Measurements from ENCODE around the gene ZNF385D. TPM values are rescaled to one million over a fixed set of nuclear protein-coding genes. Genes with fewer than 3 reads are reported as not detected.

ZNF385D gene
- polyA plus RNA-seq, 1 donor (not counting 4 experiments of a cell fraction or from before 2014, with no cell fraction given): 0.46 TPM

DNA sequence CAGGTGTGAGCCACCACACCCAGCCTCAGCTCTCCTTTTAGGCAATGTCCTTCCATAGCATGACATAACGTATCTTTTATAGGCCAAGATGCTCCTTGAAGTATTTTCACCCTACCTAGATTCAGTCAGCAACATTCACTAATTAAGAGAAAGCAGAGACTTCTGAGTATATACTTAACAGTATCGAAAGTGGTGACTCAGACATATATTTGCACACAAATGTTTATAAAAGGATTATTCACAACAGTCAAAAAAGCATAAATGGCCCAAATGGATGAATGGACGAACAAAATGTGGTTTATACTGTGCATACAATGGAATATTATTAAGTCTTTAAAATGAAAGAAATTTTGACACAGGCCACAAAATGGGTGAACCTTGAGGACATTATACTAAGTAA, 108.6 kb downstream of the ZNF385D start:
- no peak overlapping the region for H3K27ac ChIP-seq (ENCODE audit: control insufficient read depth, insufficient read depth, low read length)

DNA sequence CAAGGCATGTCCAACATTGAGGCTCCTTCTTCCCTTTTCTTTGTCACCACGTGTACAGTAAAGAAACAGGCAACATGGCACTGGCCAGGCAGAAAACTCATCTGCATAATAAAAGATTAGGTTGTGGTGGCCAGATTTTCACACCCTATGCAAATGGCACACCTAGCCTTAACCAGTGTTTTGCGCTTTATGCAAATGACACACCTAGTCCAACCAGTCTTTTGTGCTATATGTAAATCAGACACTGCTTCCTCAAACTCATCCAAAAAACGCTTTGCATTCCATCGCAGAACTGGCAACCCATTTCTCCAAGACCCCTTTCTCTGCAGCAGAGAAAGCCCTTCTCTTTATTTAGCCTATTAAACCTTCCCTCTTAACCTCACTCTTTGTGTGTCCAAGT, 109.1 kb downstream of the ZNF385D start:
- DNase-seq (ENCODE audit: low read depth, low spot score) (no peak), FAIRE-seq (no peak)
- Histone ChIP-seq H3K36me3 (ENCODE audit: control insufficient read depth in 2 of 2, extremely low read depth in 1 of 2, insufficient read depth in 2 of 2, low read length in 2 of 2) (no peaks in the 10 kb centered on the region), H3K27me3 (ENCODE audit: control insufficient read depth, extremely low read depth, insufficient read depth, low read length) (no peaks in the 10 kb centered on the region), H4K20me1 (ENCODE audit: control insufficient read depth, extremely low read depth, insufficient read depth, low read length) (no peaks in the 10 kb centered on the region), H2AFZ (ENCODE audit: control insufficient read depth, low read length) (no peak overlapping the region), H3K9ac (ENCODE audit: control insufficient read depth, extremely low read depth, insufficient read depth, low read length) (no peak overlapping the region), H3K4me3 (ENCODE audit: control insufficient read depth in 2 of 3, extremely low read depth in 1 of 3, insufficient read depth in 2 of 3, low read depth in 1 of 3, low read length in 3 of 3) (no peak overlapping the region), H3K27ac (ENCODE audit: control insufficient read depth, insufficient read depth, low read length) (no peak overlapping the region), H3K9me1 (ENCODE audit: control insufficient read depth, extremely low read depth, insufficient read depth, low read length) (no peaks in the 10 kb centered on the region), H3K4me2 (ENCODE audit: control insufficient read depth, extremely low read depth, insufficient read depth, low read depth, low read length) (no peak overlapping the region), H3K4me1 (ENCODE audit: control insufficient read depth, extremely low read depth, insufficient read depth, low read length) (no peaks in the 10 kb centered on the region), H3K9me3 (ENCODE audit: control insufficient read depth, low read depth, low read length) (no peaks in the 10 kb centered on the region), H3K79me2 (ENCODE audit: control insufficient read depth, insufficient read depth, low read length) (no peaks in the 10 kb centered on the region)
- no peak for TF ChIP-seq EZH2 (IDR thresholded peaks at IDR 0.05; ENCODE audit: low read length)
- TF ChIP-seq, protein P1, sequence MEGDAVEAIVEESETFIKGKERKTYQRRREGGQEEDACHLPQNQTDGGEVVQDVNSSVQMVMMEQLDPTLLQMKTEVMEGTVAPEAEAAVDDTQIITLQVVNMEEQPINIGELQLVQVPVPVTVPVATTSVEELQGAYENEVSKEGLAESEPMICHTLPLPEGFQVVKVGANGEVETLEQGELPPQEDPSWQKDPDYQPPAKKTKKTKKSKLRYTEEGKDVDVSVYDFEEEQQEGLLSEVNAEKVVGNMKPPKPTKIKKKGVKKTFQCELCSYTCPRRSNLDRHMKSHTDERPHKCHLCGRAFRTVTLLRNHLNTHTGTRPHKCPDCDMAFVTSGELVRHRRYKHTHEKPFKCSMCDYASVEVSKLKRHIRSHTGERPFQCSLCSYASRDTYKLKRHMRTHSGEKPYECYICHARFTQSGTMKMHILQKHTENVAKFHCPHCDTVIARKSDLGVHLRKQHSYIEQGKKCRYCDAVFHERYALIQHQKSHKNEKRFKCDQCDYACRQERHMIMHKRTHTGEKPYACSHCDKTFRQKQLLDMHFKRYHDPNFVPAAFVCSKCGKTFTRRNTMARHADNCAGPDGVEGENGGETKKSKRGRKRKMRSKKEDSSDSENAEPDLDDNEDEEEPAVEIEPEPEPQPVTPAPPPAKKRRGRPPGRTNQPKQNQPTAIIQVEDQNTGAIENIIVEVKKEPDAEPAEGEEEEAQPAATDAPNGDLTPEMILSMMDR (optimal IDR thresholded peaks at IDR 0.05 in 1 of 3, IDR thresholded peaks at IDR 0.05 in 1 of 3, conservative IDR thresholded peaks at IDR 0.05 in 1 of 3; ENCODE audit: extremely low read depth in 1 of 3, insufficient read depth in 2 of 3, low read length in 3 of 3): no peak
- dilution Hi-C loops (cut with MboI; ENCODE audit: extremely low pct_ligation_motif_present, low sequenced_read_pairs): no loop called here

More for the DNA sequence above, 108.6 kb downstream of the ZNF385D start:
- Histone ChIP-seq H4K20me1 (ENCODE audit: control insufficient read depth, extremely low read depth, insufficient read depth, low read length) (no peaks in the 10 kb centered on the region), H2AFZ (ENCODE audit: control insufficient read depth, low read length) (no peak overlapping the region), H3K9me1 (ENCODE audit: control insufficient read depth, extremely low read depth, insufficient read depth, low read length) (no peaks in the 10 kb centered on the region), H3K4me1 (ENCODE audit: control insufficient read depth, extremely low read depth, insufficient read depth, low read length) (no peaks in the 10 kb centered on the region), H3K79me2 (ENCODE audit: control insufficient read depth, insufficient read depth, low read length) (no peaks in the 10 kb centered on the region), H3K36me3 (ENCODE audit: control insufficient read depth in 2 of 2, extremely low read depth in 1 of 2, insufficient read depth in 2 of 2, low read length in 2 of 2) (no peaks in the 10 kb centered on the region), H3K4me2 (ENCODE audit: control insufficient read depth, extremely low read depth, insufficient read depth, low read depth, low read length) (no peak overlapping the region), H3K27me3 (ENCODE audit: control insufficient read depth, extremely low read depth, insufficient read depth, low read length) (no peaks in the 10 kb centered on the region), H3K9ac (ENCODE audit: control insufficient read depth, extremely low read depth, insufficient read depth, low read length) (no peak overlapping the region), H3K9me3 (ENCODE audit: control insufficient read depth, low read depth, low read length) (no peaks in the 10 kb centered on the region), H3K4me3 (ENCODE audit: control insufficient read depth in 2 of 3, extremely low read depth in 1 of 3, insufficient read depth in 2 of 3, low read depth in 1 of 3, low read length in 3 of 3) (no peak overlapping the region)
- FAIRE-seq (no peak), DNase-seq (ENCODE audit: low read depth, low spot score) (no peak)
- dilution Hi-C loops (cut with MboI; ENCODE audit: extremely low pct_ligation_motif_present, low sequenced_read_pairs): no loop called here
- TF ChIP-seq, protein P1 (optimal IDR thresholded peaks at IDR 0.05 in 1 of 3, IDR thresholded peaks at IDR 0.05 in 1 of 3, conservative IDR thresholded peaks at IDR 0.05 in 1 of 3; ENCODE audit: extremely low read depth in 1 of 3, insufficient read depth in 2 of 3, low read length in 3 of 3): no peak
- TF ChIP-seq EZH2 (IDR thresholded peaks at IDR 0.05; ENCODE audit: low read length): no peak

All from keratinocyte (primary cell).